K562 (cell line): ENCODE measurements around the gene C2.
"Not testable (repeated sequence)": the region's sequence is repeated elsewhere in the genome, so short reads cannot be mapped to it uniquely, and the experiment has no call there.

Experiments used
- JUND ChIP-seq, 2 experiments: IDR thresholded peaks; 2 replicates in 1 of 2; 3 replicates in 1 of 2; pipeline ENCODE4 v1.6.1; 2011; ENCODE audit warnings: borderline replicate concordance in 2 of 2, low read depth in 2 of 2, low read length in 2 of 2, improper control_type of control experiment in 1 of 2, missing biosample characterization in 1 of 2, missing genetic modification characterization in 1 of 2, missing genetic modification reagents in 1 of 2
- KLF6 ChIP-seq: fragments of 250-450 bp; sonication (Bioruptor Pico); IDR thresholded peaks from 2 replicates; pipeline ENCODE4 v1.4.0; 2020; ENCODE audit warnings: mild to moderate bottlenecking, moderate library complexity, borderline replicate concordance
- STAG1 ChIP-seq: sonication (generic); formaldehyde crosslinking; IDR thresholded peaks from 2 replicates; pipeline ENCODE4 v1.5.0; 2020; ENCODE audit warnings: missing genetic modification reagents, borderline replicate concordance
- ZZZ3 ChIP-seq: fragments of 450-650 bp; IDR thresholded peaks from 2 replicates; pipeline ENCODE4 v1.6.1; 2016; ENCODE audit warnings: antibody characterized with exemption, mild to moderate bottlenecking, moderate library complexity
- TF ChIP-seq, protein P1 (sequence below), 2 experiments: fragments of 450-650 bp in 1 of 2; IDR thresholded peaks; 2 replicates each; pipeline ENCODE4 v1.6.1; 2011 to 2017; ENCODE audit warnings: low read depth in 2 of 2, antibody characterized with exemption in 1 of 2, borderline replicate concordance in 1 of 2, low read length in 1 of 2, mild to moderate bottlenecking in 1 of 2, mixed read lengths in 1 of 2; ENCODE audit not compliant: control insufficient read depth in 1 of 2

DNA sequence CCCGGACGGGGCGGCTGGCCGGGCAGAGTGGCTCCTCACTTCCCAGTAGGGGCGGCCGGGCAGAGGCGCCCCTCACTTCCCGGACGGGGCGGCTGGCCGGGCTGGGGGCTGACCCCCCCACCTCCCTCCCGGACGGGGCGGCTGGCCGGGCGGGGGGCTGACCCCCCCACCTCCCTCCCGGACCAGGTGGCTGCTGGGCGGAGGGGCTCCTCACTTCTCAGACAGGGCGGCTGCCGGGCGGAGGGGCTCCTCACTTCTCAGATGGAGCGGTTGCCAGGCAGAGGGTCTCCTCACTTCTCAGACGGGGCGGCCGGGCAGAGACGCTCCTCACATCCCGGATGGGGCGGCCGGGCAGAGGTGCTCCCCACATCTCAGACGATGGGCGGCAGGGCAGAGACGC is 4.6 kb downstream of the C2 start:
- TF ChIP-seq, protein P1, sequence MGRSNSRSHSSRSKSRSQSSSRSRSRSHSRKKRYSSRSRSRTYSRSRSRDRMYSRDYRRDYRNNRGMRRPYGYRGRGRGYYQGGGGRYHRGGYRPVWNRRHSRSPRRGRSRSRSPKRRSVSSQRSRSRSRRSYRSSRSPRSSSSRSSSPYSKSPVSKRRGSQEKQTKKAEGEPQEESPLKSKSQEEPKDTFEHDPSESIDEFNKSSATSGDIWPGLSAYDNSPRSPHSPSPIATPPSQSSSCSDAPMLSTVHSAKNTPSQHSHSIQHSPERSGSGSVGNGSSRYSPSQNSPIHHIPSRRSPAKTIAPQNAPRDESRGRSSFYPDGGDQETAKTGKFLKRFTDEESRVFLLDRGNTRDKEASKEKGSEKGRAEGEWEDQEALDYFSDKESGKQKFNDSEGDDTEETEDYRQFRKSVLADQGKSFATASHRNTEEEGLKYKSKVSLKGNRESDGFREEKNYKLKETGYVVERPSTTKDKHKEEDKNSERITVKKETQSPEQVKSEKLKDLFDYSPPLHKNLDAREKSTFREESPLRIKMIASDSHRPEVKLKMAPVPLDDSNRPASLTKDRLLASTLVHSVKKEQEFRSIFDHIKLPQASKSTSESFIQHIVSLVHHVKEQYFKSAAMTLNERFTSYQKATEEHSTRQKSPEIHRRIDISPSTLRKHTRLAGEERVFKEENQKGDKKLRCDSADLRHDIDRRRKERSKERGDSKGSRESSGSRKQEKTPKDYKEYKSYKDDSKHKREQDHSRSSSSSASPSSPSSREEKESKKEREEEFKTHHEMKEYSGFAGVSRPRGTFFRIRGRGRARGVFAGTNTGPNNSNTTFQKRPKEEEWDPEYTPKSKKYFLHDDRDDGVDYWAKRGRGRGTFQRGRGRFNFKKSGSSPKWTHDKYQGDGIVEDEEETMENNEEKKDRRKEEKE (IDR thresholded peaks at IDR 0.05; ENCODE audit: borderline replicate concordance in 1 of 2, control insufficient read depth in 1 of 2, low read depth in 2 of 2, low read length in 1 of 2): not testable (repeated sequence)
- TF ChIP-seq STAG1 (CRISPR knock-in tag); JUND (IDR thresholded peaks at IDR 0.05; ENCODE audit: borderline replicate concordance, low read depth, low read length); JUND (tag; IDR thresholded peaks at IDR 0.05; ENCODE audit: borderline replicate concordance, low read depth, low read length); ZZZ3; KLF6 (CRISPR knock-in tag): not testable (repeated sequence)
